ENCODE results near the gene OR2F1.
"Not testable (repeated sequence)": the region's sequence is repeated elsewhere in the genome, so short reads cannot be mapped to it uniquely, and the experiment has no call there.

The OR2F1 gene

GRCh38 chr7:143958781-143959180, 4.1 kb downstream of the OR2F1 start:
- no peak for DNase-seq

DNA sequence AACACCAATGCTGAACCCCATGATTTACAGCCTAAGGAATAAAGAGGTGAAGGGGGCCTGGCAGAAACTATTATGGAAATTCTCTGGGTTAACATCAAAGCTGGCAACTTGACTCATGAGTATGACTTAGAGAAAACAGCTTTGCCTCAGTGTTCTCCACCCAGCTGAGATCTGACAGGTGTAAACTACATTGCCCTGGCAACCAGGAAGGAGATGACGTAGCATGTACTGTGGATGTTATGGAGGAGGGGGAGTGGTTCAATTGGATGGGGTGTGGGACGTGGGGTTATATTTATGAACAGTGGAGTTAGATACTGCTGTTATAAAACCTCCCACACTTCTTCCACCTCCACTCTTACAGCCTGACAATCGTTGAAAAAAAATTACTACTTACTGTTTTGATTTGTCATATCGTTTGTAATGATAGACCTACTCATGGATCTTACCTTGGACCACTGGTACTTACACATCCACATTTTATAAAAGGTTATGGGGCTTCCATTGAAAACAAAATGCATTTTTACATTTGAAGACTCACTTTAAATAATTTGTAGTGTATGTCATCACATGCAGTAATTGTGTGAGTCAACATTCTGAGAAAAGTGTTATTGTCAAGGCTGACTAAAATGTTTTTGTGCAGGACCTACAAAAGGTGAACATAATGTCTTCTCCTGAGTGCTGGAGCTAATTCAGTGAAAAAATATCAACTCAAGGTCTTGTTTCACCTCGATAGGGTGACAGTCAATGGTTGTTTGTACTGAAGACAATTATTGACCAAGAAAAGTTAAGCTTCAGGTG, 6.4 kb downstream of the OR2F1 start:
- DNase-seq, result no peak

DNA sequence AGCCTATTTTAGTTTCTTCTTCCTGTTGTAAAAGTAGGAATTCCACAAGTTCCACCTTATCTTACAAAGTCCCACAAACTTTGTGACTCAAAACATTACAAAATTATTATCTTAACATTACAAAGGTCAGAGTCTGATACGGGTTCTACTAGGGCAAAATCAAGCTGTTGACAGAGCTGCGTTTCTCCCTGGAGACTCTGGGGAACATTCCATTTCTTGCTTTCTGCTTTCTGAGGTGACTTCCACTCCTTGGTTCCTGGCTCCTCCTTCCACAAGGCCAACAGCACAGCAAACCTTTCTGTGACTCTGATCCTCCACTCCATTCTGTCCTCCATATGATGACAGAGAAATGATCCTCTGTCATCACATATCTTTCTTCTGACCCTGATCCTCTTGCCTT, 10.6 kb downstream of the OR2F1 start:
- no peak for DNase-seq

DNA sequence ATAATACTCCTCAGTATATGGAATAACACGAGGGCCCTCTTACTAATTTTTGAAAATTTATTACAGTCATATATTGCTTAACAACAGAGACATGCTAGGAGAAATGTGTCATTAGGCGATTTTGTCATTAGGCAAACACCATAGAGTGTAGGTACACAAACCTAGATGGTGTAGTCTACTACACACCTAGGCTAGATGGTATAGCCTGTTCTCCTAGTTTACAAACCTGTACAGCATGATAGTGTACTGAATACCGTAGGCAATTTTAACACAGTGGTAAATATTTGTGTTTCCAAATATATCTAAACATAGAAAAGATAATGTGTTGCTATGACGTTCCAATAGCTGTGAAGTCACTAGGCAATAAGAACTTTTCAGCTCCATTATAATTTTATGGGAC, 12.8 kb downstream of the OR2F1 start:
- DNase-seq, result no peak

GRCh38 chr7:143973870-143974416, 19.3 kb downstream of the OR2F1 start:
- no peak for DNase-seq

GRCh38 chr7:143974459-143974858, 19.8 kb downstream of the OR2F1 start:
- DNase-seq, result no peak

GRCh38 chr7:143975617-143976016, 21.0 kb downstream of the OR2F1 start:
- no peak for DNase-seq

- no peak for DNase-seq
These were observed 23.9 kb downstream of the OR2F1 start for GRCh38 chr7:143978585-143978984.

DNA sequence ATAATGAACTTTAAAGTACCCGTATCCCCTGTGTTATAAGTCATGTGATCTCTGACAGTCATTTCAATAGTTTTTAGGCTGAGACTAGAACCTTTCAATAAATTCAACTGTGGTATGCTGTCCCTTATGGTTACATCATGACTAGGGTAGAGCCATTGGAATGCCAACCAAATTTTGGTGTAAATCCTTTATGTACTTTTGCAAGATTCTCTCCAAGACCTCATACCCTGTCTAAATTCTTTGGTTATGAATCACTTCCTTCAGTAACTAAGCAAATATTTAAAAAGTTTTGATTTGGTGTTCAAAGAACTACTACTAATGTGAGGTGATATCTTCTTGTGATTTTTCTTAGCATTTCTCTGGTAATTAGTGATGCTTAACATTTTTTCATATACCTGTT, 24.7 kb downstream of the OR2F1 start:
- DNase-seq, result no peak

DNA sequence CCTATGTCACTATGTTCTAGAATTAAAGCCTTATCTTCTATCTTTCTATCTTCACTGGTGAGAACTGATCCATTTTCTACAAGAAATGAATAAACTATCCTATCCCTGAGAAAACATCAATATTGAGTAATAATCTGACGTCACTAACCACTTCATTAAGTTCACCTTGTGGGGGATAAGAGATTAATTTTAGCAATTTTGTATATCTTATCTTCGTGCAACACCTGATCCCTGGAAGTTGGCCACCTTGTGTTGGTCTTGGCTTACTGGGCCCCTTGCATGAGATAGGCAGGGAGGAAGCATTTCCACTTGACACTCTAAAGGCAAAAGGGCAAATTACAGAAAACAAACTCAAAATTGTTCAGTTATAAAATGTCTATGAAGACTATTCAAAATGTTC, 25.4 kb downstream of the OR2F1 start:
- no peak for DNase-seq

DNA sequence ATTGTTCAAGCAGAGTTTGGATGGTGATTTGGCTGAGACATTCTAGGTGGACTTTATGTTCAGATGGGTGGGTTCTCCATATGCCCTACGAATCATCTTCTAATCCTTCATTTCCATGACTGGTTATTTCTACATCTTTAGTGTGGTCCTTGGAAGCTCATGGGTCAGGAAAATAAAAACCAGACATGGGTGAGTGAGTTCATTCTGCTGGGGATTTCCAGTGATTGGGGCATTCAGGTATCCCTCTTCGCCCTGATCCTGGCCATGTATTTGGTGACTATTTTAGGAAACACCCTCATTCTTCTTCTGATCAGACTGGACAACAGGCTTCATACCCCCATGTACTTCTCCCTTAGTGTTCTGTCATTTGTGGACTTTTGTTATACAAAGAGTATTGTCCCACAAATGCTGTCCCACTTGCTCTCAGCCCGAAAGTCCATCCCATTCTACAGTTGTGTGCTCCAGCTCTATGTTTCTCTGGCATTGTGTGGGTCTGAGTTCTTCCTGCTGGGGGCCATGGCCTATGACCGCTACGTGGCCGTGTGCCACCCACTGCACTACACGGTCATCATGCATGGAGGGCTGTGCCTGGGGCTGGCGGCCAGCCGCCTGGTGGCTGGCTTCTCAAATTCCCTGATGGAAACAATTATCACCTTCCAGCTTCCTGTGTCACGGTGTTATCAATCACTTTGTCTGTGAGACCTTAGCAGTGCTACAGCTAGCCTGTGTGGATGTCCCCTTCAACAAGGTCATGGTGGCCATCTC, 26.3 kb downstream of the OR2F1 start:
- no peak for DNase-seq

- DNase-seq, result no peak
These were observed 29.3 kb downstream of the OR2F1 start for GRCh38 chr7:143983960-143984359.

DNA sequence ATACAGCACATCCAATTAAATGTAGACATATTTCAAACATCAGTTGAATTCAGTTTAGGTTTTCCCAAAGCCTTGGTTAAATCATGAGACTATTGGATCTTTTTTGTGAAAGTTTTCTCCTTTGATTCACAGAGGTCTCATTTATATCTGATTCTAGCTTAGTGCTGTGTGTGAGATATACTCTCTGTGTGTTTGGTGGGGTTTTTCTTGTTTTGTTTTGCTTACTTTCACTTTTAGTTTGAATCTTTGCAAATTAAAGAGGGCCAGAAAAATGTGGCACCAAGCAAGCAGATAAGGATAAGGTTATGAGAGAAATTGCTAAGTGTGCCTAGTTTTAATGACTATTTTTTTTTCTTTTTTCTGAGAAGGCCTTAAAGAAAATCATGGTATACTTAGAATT, 32.9 kb downstream of the OR2F1 start:
- DNase-seq, result no peak

DNA sequence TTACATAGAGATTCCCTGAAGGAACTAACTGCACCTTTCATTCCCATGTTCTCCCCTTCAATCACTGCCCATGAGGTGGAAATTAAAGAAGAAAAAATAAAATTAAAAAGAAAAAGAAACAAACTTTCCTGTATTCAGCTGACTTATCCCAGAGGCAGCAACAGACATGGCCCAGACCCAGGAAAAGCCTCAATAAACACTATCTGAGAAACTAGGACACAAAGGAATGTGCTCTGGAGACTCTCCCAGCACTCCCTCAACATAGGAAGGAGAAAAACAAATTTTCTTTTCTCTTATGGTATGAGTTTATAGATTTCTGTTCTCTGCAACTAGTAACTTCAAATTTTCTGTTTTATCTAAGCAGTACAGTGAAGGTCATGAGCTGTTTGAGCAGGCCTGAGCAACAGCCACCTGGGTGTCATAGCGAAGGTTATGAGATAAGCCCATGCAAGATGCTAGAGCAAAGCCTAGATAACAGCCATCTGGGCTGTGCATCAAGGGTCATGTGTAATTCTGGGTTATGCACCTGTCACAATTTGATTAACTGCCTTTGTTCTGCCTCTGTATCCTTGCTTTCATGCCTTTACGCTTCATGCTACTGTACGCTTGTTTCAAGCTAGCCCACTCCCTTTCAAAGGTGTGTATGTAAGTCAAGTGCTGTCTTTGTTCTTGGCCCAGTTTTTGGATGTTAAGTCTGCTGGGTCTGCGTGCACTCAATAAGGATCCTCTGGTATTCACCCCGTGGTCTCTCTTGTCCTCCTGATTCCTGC, 34.5 kb downstream of the OR2F1 start:
- no peak for DNase-seq

- no peak for DNase-seq
These were observed 38.0 kb downstream of the OR2F1 start for GRCh38 chr7:143992670-143993069.

- DNase-seq, result no peak
These were observed 39.3 kb downstream of the OR2F1 start for GRCh38 chr7:143993924-143994323.

DNA sequence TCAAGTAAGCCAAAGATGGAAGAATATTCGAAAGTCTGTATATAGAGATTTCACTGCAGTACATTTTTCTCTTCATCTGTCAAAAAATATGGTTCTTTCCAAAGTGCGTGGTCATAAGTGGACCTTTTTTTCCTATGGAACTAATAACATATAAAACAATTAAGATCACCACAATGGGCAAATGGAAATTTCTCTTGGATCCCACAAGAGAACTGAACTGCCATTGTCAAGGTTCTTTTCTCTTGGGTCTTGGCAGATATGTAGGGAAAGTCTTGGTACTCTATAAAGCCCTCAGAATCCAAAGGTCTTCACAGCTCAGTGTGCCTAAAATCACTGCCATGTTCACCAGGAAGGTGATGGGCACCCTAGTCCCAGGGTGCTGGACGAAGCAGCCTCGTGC, 45.4 kb downstream of the OR2F1 start, which contains the start of gene OR6B1:
Gene OR6B1 (plus strand): TSS at position 301 of the 400 bp plus-strand sequence. CDS start 3,677 bp downstream, outside the sequence.
- DNase-seq, result no peak

- no peak for DNase-seq
These were observed 46.9 kb downstream of the OR2F1 start for GRCh38 chr7:144001543-144001942.

DNA sequence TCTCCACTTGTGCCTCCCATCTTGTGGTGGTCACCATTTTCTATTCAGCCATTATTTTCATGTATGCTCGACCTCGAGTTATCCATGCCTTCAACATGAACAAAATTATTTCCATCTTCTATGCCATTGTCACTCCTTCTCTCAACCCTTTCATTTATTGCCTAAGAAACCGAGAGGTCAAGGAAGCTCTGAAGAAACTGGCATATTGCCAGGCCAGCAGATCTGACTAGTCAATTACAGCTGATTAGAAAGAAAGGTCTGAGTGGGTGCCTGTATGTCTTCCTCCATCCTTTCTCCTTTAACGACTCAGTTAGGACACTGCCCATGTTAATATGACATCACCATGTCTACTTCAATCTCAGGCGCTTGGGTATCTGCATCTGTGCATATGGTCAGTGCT, 50.1 kb downstream of the OR2F1 start:
- DNase-seq, result no peak

GRCh38 chr7:144006029-144006691, 51.5 kb downstream of the OR2F1 start:
- DNase-seq, result no peak

GRCh38 chr7:144006692-144007042, 52.0 kb downstream of the OR2F1 start:
- no peak for DNase-seq

- no peak for DNase-seq
These were observed 54.7 kb downstream of the OR2F1 start for GRCh38 chr7:144009361-144009760.

DNA sequence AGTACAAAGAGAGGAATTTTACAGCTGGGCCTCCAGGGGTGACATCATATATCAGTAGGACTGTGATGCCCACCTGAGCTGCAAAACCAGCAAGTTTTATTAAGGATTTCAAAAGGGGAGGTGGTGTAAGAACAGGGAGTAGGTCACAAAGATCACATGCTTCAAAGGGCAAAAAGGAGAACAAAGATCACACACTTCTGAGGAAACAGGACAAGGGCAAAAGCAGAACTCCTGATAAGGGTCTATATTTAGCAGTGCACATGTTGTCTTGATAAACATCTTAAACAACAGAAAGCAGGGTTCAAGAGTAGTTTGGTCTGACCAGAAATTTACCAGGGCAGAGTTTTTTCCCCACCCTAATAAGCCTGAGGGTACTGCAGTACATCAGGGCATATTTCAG, 55.4 kb downstream of the OR2F1 start:
- not testable (repeated sequence) for DNase-seq

Measured in CD4-positive, alpha-beta T cell treated with Interleukin-17A for 4 hours (primary cell).